Forelimb muscle (tissue), 1 donor: ENCODE results near the gene ITPRIPL1. TPM values are rescaled to one million over a fixed set of nuclear protein-coding genes. Genes with fewer than 3 reads are reported as not detected.
"Not testable (repeated sequence)": the region's sequence is repeated elsewhere in the genome, so short reads cannot be mapped to it uniquely, and the experiment has no call there.

Experiments used
- DNase-seq: peaks from one replicate; pipeline ENCODE4 v3.0.0-alpha.2; 2013; ENCODE audit warnings: low read depth
- polyA plus RNA-seq: library from polyadenylated mRNA; unstranded; fragments of 120-200 nt; gene quantifications from one replicate; pipeline ENCODE4 v1.2.1, GENCODE V29; 2013; ENCODE audit not compliant: insufficient read length

Gene ITPRIPL1, protein sequence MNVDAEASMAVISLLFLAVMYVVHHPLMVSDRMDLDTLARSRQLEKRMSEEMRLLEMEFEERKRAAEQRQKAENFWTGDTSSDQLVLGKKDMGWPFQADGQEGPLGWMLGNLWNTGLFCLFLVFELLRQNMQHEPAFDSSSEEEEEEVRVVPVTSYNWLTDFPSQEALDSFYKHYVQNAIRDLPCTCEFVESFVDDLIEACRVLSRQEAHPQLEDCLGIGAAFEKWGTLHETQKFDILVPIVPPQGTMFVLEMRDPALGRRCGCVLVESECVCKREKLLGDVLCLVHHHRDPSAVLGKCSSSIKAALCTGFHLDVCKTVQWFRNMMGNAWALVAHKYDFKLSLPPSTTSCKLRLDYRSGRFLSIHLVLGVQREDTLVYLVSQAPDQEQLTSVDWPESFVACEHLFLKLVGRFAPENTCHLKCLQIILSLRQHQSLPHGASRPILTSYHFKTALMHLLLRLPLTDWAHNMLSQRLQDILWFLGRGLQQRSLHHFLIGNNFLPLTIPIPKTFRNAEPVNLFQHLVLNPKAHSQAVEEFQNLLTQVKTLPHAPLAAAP
- polyA plus RNA-seq, result 3.0 TPM

DNA sequence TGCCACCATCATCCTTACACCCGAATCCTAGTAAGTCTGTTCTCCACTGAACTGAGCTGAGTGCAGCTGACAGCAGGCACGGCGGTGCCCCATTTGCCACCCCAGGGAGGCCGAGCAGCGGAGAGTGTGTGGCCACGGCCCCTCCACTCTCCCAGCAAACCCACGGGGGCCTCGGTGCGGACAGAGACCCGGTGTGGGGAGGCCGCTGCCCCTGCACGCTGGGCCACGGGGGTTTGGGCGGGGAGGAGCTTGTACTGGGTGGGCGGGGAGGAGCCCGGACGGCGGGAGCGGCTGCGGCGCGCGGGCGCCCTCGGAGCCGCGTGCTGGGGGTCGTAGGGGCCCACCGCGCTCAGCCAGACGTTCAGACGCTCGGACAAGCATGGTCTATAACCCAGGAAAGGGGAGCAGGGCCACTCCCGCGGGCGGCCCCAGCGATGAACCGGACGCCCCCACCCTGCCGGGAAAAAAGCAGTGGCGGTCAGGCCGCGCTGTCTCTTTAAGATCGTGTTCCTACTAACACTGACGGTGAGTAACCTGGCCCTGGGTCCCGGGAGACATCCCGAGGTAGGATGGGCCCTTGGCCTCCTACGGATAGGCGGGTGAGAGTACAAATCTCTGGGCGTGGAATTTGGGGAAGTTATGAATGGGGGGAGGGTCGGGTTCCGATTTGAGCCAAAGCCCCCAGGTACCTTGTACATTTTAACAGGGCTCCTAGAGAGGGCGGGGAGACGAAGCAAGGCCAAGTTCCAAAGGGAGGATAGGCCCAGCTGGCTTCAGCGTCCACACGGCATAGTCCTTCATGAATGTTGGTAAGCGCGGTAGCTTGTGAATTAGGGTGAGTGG is at the start of gene ITPRIPL1:
Gene ITPRIPL1 (plus strand): TSS at position 277 of the 843 bp plus-strand sequence. CDS start 523 bp downstream, at position 800.
- no peak for DNase-seq

DNA sequence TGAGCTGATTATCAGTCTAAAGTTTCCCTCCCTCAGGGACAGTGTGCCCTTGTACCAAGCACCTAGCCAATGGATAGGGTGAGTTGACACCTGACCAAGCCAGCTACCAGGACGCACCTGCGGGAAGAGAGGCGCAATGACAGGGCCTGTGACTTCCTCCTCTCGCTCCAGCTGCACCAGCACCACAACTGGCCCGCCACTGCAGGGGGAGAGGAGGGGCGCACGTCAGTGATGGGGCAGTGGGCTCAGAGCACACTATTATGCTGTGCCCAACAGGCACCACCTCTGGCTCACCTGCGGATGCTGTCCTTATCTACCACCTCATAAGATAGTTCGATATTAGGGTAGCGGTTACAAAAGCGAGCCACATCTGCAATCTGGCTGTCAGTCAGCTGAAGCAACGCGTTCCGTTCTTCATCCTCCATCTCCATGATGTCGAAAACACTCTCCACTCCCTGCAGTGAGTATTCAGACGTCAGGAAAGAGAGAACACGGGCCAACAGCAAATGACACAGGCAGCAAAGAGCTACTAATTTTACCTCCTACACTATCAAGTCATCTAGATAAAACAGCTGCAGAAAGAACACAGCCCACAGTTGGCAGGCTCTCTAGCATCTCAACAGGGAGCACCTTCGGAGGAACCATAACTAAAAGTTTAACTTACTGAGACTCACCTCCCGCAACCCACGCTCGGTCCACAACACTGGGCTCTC is 48.2 kb upstream of the ITPRIPL1 start:
- DNase-seq, result no peak

DNA sequence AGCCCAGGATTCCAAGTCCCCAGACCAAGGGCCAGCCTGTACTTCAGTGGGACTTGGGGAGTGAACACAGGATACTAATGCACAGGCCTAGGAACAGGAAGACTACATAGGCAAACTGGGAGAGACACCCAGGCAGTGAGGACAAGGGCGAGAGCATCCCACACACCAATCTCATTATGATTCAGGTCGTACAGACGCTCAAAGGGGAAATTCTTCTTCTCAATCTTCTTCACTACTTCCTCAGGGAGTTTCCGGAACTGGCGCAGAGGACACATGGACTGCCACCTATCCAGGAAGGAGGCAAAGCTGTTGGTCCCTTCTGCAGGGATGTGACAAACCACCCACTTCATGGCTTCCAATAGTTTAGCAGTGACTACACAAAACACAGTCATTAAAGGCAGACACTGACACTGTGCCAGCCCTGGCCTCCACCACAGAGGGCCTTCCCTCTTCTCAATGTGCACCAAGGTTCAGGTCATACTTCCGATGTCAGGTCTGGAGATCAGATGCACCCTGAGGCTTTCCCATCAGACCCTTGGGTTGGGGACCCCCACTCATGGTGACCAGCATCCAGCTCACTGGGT is 37.8 kb upstream of the ITPRIPL1 start:
- DNase-seq, result no peak

DNA sequence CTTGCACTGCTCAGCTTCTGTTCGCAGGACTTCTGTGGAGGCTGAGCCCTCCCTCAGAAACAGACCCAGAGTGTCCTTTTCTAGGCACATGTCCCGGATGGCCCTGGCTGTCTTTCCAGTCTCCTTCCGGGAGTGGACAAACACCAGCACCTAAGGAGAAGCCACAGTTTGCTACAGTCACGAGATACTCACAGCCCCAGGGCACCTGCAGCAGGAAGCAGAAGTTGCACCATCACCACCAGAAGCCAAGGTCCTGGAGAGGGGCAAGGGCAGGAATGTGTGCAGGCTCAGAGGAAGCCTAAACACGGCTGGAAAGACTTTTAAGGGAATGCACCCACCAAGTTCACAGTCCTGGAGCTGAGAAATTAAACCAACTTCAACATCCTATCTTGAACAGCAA is 33.4 kb upstream of the ITPRIPL1 start:
- no peak for DNase-seq

GRCh38 chr2:96294271-96294670 is 30.8 kb upstream of the ITPRIPL1 start:
- not testable (repeated sequence) for DNase-seq

DNA sequence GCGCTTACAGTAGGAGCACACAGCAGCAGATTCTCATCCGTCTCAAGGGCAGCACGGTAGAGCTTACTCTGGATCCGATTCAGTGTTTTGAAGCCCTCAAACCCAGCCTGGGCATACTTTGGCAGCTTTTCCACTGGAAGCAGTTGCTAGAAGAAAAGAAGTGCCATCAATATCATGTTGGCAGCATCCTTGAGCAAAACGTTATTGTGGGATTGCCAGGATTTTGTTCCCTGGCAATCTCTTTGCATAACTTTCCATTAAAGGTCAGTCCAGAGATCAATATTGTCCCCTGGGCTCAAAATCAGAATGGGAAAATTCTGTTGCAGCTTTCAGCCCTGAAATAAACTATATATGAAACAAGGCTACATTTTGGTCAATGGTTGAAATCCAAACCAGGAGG is 28.2 kb upstream of the ITPRIPL1 start:
- DNase-seq, result no peak

DNA sequence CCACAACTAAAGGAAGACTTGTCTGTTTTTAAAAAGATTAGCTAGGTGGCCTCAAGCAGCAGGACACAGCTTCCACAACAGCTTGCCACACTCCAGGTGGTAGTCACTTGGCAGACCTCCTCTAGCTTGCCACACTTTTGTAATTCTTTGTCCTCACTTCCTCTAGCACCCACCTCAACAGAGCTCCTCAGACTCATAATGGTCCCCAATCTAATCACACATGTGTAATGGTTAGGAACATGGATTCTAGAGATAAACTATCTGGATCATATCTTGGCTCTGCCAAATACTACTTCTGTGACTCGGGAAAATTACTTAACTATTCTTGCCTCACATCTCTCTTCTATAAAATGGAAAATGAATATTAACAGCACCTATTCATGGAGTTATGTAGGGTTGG is 23.3 kb upstream of the ITPRIPL1 start:
- no peak for DNase-seq

DNA sequence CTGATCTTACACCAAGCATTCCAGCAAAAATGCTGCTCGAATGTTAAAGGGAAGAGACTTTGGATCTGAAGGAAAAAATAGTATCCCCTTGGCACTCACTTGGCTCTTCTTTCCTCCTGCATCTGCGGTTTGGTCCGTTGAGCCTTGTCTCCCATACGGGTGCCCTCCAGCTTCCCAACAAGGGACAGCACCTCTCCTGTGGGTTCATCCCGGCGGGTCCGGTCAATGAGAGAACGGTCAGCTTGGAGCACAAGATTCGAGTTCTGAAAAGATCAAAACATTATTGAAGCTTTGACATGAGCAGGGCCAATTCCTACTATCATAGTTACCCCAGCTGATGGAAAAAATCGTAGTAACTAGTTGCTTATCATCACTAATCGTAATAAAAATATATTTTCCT is 20.5 kb upstream of the ITPRIPL1 start:
- DNase-seq, result no peak

- peak; percentile 38 for DNase-seq
Measured at GRCh38 chr2:96305091-96305978, 19.8 kb upstream of the ITPRIPL1 start, which contains the start of gene SNRNP200. TSS of gene SNRNP200 (minus strand) at chr2:96305546. CDS start at chr2:96305437, 109 bp downstream.

- DNase-seq, result no peak
Measured at GRCh38 chr2:96305979-96306308, 19.2 kb upstream of the ITPRIPL1 start.

- DNase-seq, result no peak
Measured at GRCh38 chr2:96306370-96306769, 18.7 kb upstream of the ITPRIPL1 start.

DNA sequence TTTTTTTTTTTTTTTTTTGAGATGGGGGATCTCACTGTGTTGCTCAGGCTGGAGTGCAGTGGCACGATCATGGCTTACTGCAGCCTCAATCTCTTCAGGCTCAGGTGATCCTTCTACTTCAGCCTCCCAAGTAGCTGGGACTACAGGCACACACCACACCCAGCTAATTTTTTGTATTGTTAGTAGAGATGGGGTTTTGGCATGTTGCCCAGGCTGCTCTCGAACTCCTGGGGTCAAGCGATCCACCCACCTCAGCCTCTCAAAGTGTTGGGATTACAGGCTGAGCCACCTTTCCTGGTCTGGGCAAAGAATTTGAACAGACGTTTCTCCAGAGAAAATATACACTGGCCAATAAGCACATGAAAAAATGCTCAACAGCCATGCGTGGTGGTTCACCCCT is 16.9 kb upstream of the ITPRIPL1 start:
- DNase-seq, result no peak

DNA sequence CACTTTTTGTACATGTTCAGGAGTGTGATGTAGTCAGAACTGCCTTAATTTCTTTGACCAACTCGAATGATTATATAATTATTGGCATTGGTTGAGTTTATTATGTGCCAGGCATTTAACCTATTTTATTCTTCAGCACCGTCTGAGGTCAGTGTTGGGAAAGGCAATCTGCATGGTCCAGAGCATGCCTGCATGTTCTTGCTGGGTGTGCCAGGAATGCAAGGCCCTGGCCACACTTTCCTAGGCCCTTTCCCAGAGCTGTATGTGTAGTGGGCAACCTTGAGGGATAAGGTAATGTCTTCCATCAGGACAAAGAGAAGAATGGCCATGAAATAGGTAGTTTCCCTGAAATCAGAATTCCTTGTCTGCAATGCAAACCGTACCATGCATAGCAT is 10.1 kb upstream of the ITPRIPL1 start:
- no peak for DNase-seq

DNA sequence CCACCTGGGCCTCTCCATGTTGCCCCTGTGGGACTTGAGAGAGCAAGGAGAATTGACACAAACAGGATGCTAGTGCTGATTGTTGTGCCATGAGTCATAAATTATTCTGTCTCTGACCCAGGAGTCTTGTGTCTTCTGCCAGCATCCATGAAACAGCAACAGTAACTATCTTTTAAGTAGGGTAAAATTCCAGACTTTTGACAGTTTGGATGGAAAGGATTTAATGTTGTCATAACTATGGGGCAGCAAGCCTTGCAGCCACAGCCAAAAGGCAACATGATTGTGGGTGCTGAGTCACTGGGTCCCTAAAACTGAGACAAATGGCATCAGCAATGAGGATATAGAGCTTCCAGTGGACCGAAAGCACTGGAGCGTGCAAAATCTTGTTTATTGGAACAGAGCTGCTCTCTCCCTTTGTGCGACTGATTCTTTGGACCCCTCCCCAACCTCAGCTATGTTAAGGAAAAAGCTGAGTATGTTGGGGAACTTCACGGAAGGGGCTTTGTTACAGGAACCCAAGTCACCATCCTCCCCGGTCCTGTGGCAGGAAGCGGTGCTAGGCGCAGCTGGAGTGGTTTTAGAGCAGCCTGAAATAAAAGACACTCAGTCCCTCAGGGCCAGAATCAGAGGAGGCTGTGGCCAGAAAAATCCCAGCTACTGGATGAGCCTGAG is 9.6 kb upstream of the ITPRIPL1 start:
- no peak for DNase-seq

DNA sequence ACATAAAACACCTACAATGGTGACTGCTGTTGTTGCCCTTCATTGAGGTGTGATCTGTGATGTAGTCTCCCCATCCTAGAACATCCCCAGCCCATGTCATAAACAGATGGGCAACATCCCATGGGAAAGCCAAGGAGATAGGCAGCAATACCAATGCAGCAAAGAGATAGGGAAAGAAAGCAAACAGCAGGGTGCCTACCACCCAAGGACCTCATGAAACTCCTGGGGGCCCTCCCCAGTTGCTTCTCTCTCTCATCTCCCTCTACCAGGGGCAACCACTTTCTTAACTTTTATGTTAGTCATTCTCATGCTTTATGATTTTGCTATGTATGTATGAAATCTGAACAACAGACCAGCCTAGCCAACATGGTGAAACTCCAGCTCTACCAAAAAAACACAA is 8.1 kb upstream of the ITPRIPL1 start:
- no peak for DNase-seq

- DNase-seq, result no peak
Measured at GRCh38 chr2:96317584-96317997, 7.5 kb upstream of the ITPRIPL1 start.

GRCh38 chr2:96318723-96319122 is 6.4 kb upstream of the ITPRIPL1 start:
- DNase-seq, result no peak

GRCh38 chr2:96319396-96319795 is 5.7 kb upstream of the ITPRIPL1 start:
- no peak for DNase-seq

GRCh38 chr2:96320326-96320725 is 4.8 kb upstream of the ITPRIPL1 start:
- DNase-seq, result no peak
